Upper lobe of left lung (tissue), 6 donors: Measurements from ENCODE around the gene NHLRC4. TPM values are rescaled to one million over a fixed set of nuclear protein-coding genes. Genes with fewer than 3 reads are reported as not detected.

Experiments
- ATAC-seq, 2 donors: fragments of 200-7000 bp; cut with Tn5 transposase; one replicate each; pipeline ENCODE4 v1.9.1; 2022; ENCODE audit warnings: mild to moderate bottlenecking in 2 of 2, moderate library complexity in 2 of 2; ENCODE audit not compliant: low FRiP score in 2 of 2
- DNase-seq, 2 donors: peaks; one replicate each; pipeline ENCODE4 v3.0.0-alpha.2; 2019 to 2020
- H3K27ac ChIP-seq, 4 donors: fragments of 200-600 bp; sonication (generic); one replicate each; pipeline ENCODE4 v1.5.1; 2016 to 2019
- H3K27me3 ChIP-seq, 4 donors: fragments of 200-600 bp; sonication (generic); one replicate each; pipeline ENCODE4 v1.5.1; 2017 to 2019
- H3K36me3 ChIP-seq, 4 donors: fragments of 200-600 bp; sonication (generic); one replicate each; pipeline ENCODE4 v1.5.1; 2016 to 2019
- H3K4me1 ChIP-seq, 4 donors: fragments of 200-600 bp; sonication (generic); one replicate each; pipeline ENCODE4 v1.5.1; 2018 to 2019
- H3K4me3 ChIP-seq, 4 donors: fragments of 200-600 bp; sonication (generic); one replicate each; pipeline ENCODE4 v1.5.1; 2017 to 2019; ENCODE audit warnings: mild to moderate bottlenecking in 2 of 4, moderate library complexity in 1 of 4
- H3K9me3 ChIP-seq, 4 donors: fragments of 200-600 bp; sonication (generic); one replicate each; pipeline ENCODE4 v1.5.1; 2018 to 2019
- CTCF ChIP-seq, 6 experiments: fragments of 450-650 bp in 4 of 6; fragments of 200-600 bp in 2 of 6; sonication (generic) in 2 of 6; IDR thresholded peaks; one replicate each; pipeline ENCODE4 v1.5.1; 2016 to 2019; ENCODE audit warnings: antibody characterized with exemption in 6 of 6
- EP300 ChIP-seq, 4 donors: sonication (generic); formaldehyde crosslinking; IDR thresholded peaks; one replicate each; pipeline ENCODE4 v1.5.1; 2017; ENCODE audit warnings: antibody characterized with exemption in 4 of 4, control low read depth in 2 of 4
- POLR2A ChIP-seq, 4 donors: fragments of 450-650 bp; IDR thresholded peaks; one replicate each; pipeline ENCODE4 v1.5.1; 2016 to 2017; ENCODE audit warnings: antibody characterized with exemption in 4 of 4, mild to moderate bottlenecking in 2 of 4
- POLR2AphosphoS5 ChIP-seq, 2 donors: sonication (generic); formaldehyde crosslinking; IDR thresholded peaks; one replicate each; pipeline ENCODE4 v1.5.1; 2017; ENCODE audit warnings: antibody characterized with exemption in 2 of 2
- WGBS, 2 donors: methylation state at CpG; one replicate each; pipeline ENCODE4 v1.1.5; 2017 to 2018; 5-methylcytosine and 5-hydroxymethylcytosine counted together
- total RNA-seq, 6 donors: library from RNA; depleted of rRNA in 4 of 6; stranded (reverse); fragments of >200 nt in 4 of 6; gene quantifications; one replicate each; pipeline versions ENCODE4 v1.1.0 to v1.2.1, GENCODE V29; 2016 to 2021
- donor health status: DM: no; HTN: no; CAD: no; lungs with moderate emphysema.
- donor health status: DM: no; HTN: yes; CAD: no; lungs with severe emphysema.

The NHLRC4 gene
- total RNA-seq, 6 donors from 2014 or later = 1.2 to 7.8 (median 3.3) TPM

- peaks cover 1 to 30% (median 14%) of the 10 kb centered on the region in 4 donors for H3K27me3 ChIP-seq
- TF ChIP-seq POLR2A (IDR thresholded peaks at IDR 0.05) = no peak
- no peak for TF ChIP-seq CTCF (IDR thresholded peaks at IDR 0.05)
- TF ChIP-seq POLR2AphosphoS5 (IDR thresholded peaks at IDR 0.05) = no peak
- no peak for TF ChIP-seq EP300 (IDR thresholded peaks at IDR 0.05)
- 0% methylated on average over 6 of the region's 84 CpGs; no CpG with 5 or more reads in 1 of the 2 donors for WGBS, 2 donors
Observed at GRCh38 chr16:560204-560700, 6.6 kb upstream of the NHLRC4 start, which contains the start of gene PRR35. TSS of gene PRR35 (plus strand) at chr16:560394. CDS start at chr16:563295, 2,901 bp downstream.

GRCh38 chr16:560701-561412 is 5.9 kb upstream of the NHLRC4 start:
- DNase-seq (no peak), ATAC-seq (no peak)
- TF ChIP-seq POLR2A (IDR thresholded peaks at IDR 0.05) = no peak
- TF ChIP-seq CTCF (IDR thresholded peaks at IDR 0.05) = no peak
- no peak for TF ChIP-seq EP300 (IDR thresholded peaks at IDR 0.05)
- TF ChIP-seq POLR2AphosphoS5 (IDR thresholded peaks at IDR 0.05) = no peak
- H3K9me3 ChIP-seq = no peaks in the 10 kb centered on the region
- peaks cover 1 to 30% (median 14%) of the 10 kb centered on the region in 4 donors for H3K27me3 ChIP-seq
- peaks cover 1 to 27% (median 6%) of the 10 kb centered on the region in 4 donors for H3K4me1 ChIP-seq
- H3K4me3 ChIP-seq = no peak overlapping the region
- 24 to 50% methylated on average over 9 to 17 of the region's 54 CpGs for WGBS, 2 donors
- no peaks in the 10 kb centered on the region for H3K36me3 ChIP-seq
- H3K27ac ChIP-seq = no peak overlapping the region

More at GRCh38 chr16:560204-560700, 6.6 kb upstream of the NHLRC4 start, which contains the start of gene PRR35:
- DNase-seq = no peak
- no peak for ATAC-seq
- Histone ChIP-seq H3K36me3 (no peaks in the 10 kb centered on the region), H3K4me3 (no peak within 1 kb of the TSS), H3K27ac (no peak within 1 kb of the TSS), H3K4me1 (peaks cover 0 to 21% (median 6%) of the 10 kb centered on the region in 4 donors), H3K9me3 (no peaks in the 10 kb centered on the region)

- Histone ChIP-seq H3K36me3 (no peaks in the 10 kb centered on the region), H3K27ac (no peak overlapping the region), H3K4me3 (no peak overlapping the region), H3K27me3 (peaks cover 1 to 30% (median 14%) of the 10 kb centered on the region in 4 donors), H3K9me3 (no peaks in the 10 kb centered on the region), H3K4me1 (peaks cover 7 to 32% (median 10%) of the 10 kb centered on the region in 4 donors)
- TF ChIP-seq POLR2A (IDR thresholded peaks at IDR 0.05) = no peak
- WGBS, 2 donors = 69% methylated on average over 11 of the region's 15 CpGs; no CpG with 5 or more reads in 1 of the 2 donors
- ATAC-seq (no peak), DNase-seq (no peak)
Observed at GRCh38 chr16:561413-561794, 5.4 kb upstream of the NHLRC4 start.

- Histone ChIP-seq H3K27me3 (peaks cover 1 to 30% (median 14%) of the 10 kb centered on the region in 4 donors), H3K9me3 (no peaks in the 10 kb centered on the region), H3K36me3 (no peaks in the 10 kb centered on the region), H3K4me1 (peaks cover 14 to 41% (median 18%) of the 10 kb centered on the region in 4 donors), H3K27ac (no peak overlapping the region), H3K4me3 (no peak overlapping the region)
- DNase-seq (no peak), ATAC-seq (no peak)
- no peak for TF ChIP-seq POLR2A (IDR thresholded peaks at IDR 0.05)
- TF ChIP-seq CTCF (IDR thresholded peaks at IDR 0.05) = no peak
- no peak for TF ChIP-seq POLR2AphosphoS5 (IDR thresholded peaks at IDR 0.05)
- no peak for TF ChIP-seq EP300 (IDR thresholded peaks at IDR 0.05)
- 80 to 81% methylated on average over 22 to 42 of the region's 43 CpGs for WGBS, 2 donors
Observed at GRCh38 chr16:561957-562938, 4.6 kb upstream of the NHLRC4 start.
